Measurements from ENCODE around the gene ABCE1.

GRCh38 chr4:145058256-145058655 lies 39.9 kb upstream of the ABCE1 start:
- TF ChIP-seq CTCF (IDR thresholded peaks at IDR 0.05) (no peak), POLR2A (IDR thresholded peaks at IDR 0.05) (no peak)

Measured in thyroid gland (tissue), 4 donors.